ENCODE measurements around the gene STX2.
A peak's percentile ranks its signal among the peaks of the same experiment; 100 is the strongest.

Gene STX2

DNA sequence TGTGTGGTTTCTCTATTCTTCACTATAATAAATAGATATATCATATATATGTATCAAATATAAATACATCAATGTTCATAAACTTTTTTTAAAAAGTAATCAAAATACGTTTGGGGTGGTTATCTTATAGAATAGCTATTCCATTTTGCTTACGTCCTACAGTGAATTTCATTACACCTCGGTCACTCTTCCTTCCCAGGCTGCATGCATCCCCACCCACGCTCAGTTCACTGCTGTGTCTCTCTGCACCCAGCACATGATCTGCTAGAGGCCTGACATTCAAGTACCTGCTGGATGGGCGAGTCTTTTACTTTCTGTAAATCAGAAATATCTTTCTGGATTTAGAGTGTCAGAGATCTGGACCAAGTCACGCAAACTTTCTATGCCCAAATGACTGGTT, 3.6 kb downstream of the STX2 start:
- DNase-seq (ENCODE audit: low read depth) = no peak
- TF ChIP-seq, protein P1, sequence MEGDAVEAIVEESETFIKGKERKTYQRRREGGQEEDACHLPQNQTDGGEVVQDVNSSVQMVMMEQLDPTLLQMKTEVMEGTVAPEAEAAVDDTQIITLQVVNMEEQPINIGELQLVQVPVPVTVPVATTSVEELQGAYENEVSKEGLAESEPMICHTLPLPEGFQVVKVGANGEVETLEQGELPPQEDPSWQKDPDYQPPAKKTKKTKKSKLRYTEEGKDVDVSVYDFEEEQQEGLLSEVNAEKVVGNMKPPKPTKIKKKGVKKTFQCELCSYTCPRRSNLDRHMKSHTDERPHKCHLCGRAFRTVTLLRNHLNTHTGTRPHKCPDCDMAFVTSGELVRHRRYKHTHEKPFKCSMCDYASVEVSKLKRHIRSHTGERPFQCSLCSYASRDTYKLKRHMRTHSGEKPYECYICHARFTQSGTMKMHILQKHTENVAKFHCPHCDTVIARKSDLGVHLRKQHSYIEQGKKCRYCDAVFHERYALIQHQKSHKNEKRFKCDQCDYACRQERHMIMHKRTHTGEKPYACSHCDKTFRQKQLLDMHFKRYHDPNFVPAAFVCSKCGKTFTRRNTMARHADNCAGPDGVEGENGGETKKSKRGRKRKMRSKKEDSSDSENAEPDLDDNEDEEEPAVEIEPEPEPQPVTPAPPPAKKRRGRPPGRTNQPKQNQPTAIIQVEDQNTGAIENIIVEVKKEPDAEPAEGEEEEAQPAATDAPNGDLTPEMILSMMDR (conservative IDR thresholded peaks at IDR 0.05; ENCODE audit: low read depth, low read length) = no peak
- H3K4me3 ChIP-seq (ENCODE audit: low read length) = no peak overlapping the region

GRCh38 chr12:130835011-130835410, 4.0 kb downstream of the STX2 start:
- no peak overlapping the region for H3K4me3 ChIP-seq (ENCODE audit: low read length)
- TF ChIP-seq, protein P1 (conservative IDR thresholded peaks at IDR 0.05; ENCODE audit: low read depth, low read length) = no peak
- no peak for DNase-seq (ENCODE audit: low read depth)

- peak; percentile 16 for DNase-seq (ENCODE audit: low read depth)
- H3K4me3 ChIP-seq (ENCODE audit: low read length) = no peak overlapping the region
- TF ChIP-seq, protein P1 (conservative IDR thresholded peaks at IDR 0.05; ENCODE audit: low read depth, low read length) = no peak
Measured at GRCh38 chr12:130832561-130833209, 6.4 kb downstream of the STX2 start.

DNA sequence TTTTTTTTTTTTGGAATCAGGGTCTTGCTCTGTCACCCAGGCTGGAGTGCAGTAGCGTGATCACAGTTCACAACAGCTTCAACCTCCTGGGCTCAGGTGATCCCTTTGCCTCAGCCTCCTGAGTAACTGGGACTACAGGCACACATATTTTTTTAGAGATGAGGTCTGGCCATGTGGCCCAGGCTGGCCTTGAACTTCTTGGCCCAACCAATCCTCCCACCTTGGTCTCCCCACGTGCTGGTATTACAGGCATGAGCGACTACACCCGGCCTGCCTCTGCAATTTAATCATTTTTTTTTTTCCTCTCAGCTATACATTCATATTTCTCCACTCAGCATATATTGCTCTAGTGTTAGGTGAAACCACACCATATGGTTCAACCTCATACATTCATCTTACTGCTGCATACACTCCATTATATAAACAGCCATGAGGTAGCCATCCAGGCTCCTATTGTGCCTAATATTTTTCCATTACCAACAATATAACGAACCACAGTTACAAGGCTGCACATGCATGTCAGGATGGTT, 7.1 kb downstream of the STX2 start:
- TF ChIP-seq, protein P1 (conservative IDR thresholded peaks at IDR 0.05; ENCODE audit: low read depth, low read length) = no peak
- no peak overlapping the region for H3K4me3 ChIP-seq (ENCODE audit: low read length)
- no peak for DNase-seq (ENCODE audit: low read depth)

DNA sequence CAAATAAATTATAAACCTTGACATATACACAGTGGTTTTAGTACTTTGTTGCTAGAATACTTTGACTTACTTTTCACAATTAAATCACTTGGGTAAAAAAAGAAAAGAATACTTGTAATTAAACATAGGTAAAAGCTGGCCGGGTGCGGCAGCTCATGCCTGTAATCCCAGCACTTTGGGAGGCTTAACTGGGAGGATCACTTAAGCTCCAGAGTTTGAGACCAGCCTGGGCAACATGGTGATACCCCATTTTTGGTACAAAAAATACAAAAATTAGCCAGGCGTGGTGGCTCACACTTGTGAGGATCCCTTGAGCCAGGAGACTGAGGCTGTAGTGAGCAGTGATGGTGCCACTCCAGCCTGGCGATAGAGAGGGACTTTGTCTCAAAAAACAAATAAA, 7.8 kb downstream of the STX2 start:
- no peak overlapping the region for H3K4me3 ChIP-seq (ENCODE audit: low read length)
- TF ChIP-seq, protein P1 (conservative IDR thresholded peaks at IDR 0.05; ENCODE audit: low read depth, low read length) = no peak
- DNase-seq (ENCODE audit: low read depth) = no peak

DNA sequence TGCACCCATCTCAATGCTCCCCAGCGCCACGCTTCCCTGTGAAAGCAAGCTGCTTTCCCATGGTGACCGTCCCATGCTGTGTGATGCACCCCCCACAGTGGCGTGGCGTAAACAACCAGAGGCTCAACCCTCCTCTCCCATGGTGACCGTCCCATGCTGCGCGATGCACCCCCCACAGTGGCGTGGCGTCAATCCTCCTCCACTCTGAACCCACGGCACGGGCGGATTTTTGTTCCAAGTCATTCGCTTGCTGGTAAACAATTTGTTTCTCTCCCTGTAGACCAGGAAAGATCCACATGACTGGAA, 8.9 kb downstream of the STX2 start:
- no peak for DNase-seq (ENCODE audit: low read depth)
- no peak overlapping the region for H3K4me3 ChIP-seq (ENCODE audit: low read length)
- TF ChIP-seq, protein P1 (conservative IDR thresholded peaks at IDR 0.05; ENCODE audit: low read depth, low read length) = no peak
